A673 (cell line): ENCODE measurements around the gene FBXL22.

Experiments used
- CTCF ChIP-seq: fragments of 300-800, 200-600 bp; sonication (generic); conservative IDR thresholded peaks from 2 replicates; pipeline ENCODE4 v1.5.1; 2017; ENCODE audit warnings: low read depth, mild to moderate bottlenecking, antibody characterized with exemption, low read length, moderate library complexity, mixed read lengths
- EZH2 ChIP-seq: fragments of 200-600 bp; sonication (generic); IDR thresholded peaks from 2 replicates; pipeline ENCODE4 v1.6.1; 2017; ENCODE audit warnings: borderline replicate concordance, low read depth, mild to moderate bottlenecking, mixed read lengths, antibody characterized with exemption, low read length; ENCODE audit not compliant: poor library complexity, severe bottlenecking

- TF ChIP-seq CTCF: no peak
- no peak for TF ChIP-seq EZH2
Measured at GRCh38 chr15:63606308-63606707, 9.1 kb downstream of the FBXL22 start.
